GM19397 (cell line): Measurements from ENCODE around the gene SMKR1.
"Not testable (repeated sequence)": the region's sequence is repeated elsewhere in the genome, so short reads cannot be mapped to it uniquely, and the experiment has no call there.

Experiments used
- ATAC-seq: cut with Tn5 transposase; IDR thresholded peaks from one replicate; pipeline ENCODE4 v1.9.1; 2021; ENCODE audit warnings: mild to moderate bottlenecking, moderate library complexity; ENCODE audit not compliant: unreplicated experiment

The SMKR1 gene

GRCh38 chr7:129524405-129524804 lies 22.1 kb downstream of the SMKR1 start:
- ATAC-seq: not testable (repeated sequence)

DNA sequence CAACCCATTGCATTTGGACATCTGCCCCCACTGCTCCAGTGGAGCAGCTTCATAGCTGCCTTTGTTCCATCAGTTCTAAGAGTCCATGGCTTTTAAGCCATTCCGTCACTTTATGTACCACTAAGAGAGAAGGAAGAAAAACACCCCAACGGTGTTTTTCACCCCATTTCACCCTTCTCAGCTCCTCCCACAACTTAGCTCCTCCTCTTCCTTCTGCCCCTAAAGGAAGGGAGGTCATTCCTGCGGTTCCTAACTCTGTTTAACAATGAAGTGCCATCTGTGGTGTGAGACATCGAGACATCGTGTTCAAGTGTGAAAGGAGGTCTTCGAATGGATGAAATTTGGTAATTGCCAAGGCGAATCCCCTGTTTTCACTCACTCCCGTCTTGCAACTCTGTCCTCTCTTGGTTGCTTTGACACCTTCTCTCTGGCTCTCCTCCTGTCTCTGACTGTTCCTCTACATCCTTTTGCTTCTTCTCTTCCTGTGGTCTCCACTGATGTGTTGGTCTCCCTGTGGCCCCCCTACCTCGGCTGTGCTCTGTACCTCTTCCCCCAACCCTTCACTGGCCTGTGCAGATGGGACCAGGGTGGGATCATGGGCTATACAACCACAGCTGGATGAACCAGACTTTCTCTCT lies 23.0 kb downstream of the SMKR1 start:
- no peak for ATAC-seq

DNA sequence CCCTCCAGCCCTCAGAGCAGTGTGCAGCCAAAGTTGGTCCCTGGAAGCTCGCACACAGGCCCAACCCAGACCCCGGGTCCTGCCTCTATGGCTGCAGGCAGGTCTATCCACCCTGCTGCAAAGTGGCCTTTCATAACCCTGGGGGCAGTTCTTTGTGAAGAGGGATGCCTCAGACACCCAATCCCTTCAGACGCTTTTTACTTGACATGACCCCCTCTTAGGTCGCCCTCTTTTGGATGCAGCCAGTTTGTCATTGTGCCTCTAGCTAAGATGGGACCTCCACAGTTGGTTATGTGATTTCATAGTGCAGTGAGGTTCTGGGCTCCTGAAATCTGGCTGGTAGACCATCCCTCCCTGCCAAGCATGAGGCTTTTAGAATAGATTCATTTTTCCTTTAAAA lies 27.3 kb downstream of the SMKR1 start:
- no peak for ATAC-seq

DNA sequence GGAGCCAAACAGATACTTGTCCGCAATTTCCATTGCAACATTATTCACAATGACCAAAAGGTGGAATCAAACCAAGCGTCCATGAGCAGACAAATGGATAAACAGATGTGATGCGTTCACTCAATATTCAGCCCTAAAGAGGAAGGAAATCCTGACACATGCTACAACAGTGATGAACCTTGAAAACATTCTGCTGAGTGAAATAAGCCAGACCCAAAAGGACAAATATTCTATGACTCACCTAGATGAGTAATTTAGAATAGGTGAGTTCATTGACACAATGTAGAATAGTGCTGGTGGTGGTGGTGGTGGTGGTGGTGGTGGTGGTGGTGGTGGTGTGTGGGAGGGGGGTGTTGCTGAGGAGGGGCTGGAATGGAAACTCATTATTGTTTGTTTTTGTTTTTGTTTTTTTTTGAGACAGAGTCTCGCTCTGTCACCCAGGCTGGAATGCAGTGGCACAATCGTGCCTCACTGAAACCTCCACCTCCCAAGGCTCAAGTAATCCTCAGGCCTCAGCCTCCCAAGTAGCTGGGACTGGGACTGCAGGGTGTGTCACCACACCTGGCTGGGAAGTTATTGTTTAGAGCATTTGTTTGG lies 28.6 kb downstream of the SMKR1 start:
- no peak for ATAC-seq

DNA sequence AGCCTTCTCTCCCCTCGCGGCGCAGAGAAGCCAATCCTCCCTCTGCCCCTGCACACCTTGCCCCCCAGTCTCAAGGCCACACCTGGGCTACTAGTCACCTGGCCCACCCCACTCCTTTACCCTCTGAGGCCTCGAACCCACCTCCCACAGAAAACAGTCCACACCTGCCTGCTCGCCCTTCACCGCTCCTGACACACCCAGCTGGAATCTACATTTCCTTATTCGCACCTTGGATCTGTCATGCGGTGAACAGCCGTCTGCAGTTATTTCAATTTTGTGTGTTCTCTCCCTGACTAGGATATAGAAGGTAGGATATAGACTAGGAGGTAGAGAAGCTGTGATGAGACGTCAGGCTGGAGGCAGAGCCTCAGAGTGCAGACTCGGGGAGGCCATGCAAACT lies 29.4 kb downstream of the SMKR1 start:
- ATAC-seq: no peak

DNA sequence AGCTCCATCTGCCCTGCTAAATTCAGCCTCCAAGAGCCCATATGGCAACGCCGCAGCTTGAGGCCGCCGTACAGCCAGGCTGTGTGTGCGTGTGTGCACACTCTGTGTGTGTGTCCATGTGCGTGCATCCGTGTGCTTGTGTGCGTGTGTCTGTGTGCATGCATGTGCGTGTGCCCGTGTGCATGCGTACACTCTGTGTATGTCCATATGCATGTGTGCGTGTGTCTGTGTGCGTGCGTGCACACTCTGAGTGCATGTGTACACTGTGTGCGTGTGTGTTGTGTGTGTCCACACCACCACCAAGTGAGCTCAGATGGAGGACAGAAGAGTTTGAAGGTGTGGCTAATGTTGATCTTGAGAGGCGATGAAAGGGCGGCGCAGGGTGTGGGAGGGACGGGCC lies 30.0 kb downstream of the SMKR1 start:
- no peak for ATAC-seq

- not testable (repeated sequence) for ATAC-seq
These were observed 32.4 kb downstream of the SMKR1 start for GRCh38 chr7:129534558-129535274.

DNA sequence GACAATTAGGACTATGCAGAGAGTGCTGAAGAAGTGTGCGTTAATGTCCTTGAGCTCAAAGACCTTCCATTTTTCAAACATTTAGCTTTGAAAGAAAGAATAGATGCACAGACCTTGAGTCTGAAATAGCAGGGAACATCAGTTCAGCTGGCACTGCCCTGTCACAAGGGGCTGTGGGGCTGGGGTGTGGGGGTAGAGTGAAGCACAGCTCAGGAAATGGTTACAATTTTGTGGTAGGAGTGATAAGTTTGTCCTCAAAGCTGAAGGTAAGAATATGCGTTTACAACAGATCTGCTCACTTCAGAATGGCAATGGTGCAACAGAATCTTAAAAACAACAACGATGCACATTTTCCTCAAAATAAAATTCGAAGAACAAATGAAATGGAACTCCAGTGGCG lies 33.6 kb downstream of the SMKR1 start:
- no peak for ATAC-seq

GRCh38 chr7:129536323-129536722 lies 34.0 kb downstream of the SMKR1 start:
- no peak for ATAC-seq

DNA sequence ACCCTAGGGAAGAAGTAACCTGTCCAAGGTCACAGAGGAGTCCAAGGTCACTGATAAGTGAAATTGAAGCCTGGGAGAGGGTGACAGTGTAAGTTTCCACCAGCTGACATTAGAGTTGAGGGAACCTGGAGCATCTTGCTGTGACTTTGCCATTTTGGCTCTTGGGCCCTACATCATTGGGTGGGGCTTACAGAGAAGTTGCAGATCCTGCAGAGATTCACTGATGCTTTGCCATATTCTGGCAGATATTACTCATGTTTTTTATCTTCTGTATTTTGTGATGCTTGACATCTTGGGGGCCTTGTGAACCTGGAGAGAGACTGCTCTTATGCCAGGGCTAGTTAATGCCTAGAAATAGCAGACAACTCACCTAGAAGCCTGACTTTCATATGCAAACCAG lies 36.5 kb downstream of the SMKR1 start:
- ATAC-seq: no peak

GRCh38 chr7:129540340-129540739 lies 38.0 kb downstream of the SMKR1 start:
- no peak for ATAC-seq

DNA sequence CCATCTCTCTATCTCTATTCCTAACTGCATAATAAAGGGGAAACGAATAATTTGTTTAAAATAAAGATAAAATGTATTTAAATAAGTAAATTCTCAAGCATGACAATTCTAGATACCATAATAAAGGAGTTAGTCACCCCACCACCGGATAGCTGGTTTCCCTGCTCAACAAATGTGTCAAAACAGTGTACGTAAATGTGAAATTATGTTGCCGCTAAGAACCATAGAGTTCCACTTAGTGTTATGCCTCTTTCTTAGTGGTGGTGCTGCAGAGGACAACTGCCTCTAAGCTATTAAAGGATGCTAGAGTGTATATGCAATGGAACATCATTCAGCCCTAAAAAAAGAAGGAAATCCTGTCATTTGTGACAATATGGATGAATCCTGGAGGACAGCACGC lies 42.4 kb downstream of the SMKR1 start:
- no peak for ATAC-seq

DNA sequence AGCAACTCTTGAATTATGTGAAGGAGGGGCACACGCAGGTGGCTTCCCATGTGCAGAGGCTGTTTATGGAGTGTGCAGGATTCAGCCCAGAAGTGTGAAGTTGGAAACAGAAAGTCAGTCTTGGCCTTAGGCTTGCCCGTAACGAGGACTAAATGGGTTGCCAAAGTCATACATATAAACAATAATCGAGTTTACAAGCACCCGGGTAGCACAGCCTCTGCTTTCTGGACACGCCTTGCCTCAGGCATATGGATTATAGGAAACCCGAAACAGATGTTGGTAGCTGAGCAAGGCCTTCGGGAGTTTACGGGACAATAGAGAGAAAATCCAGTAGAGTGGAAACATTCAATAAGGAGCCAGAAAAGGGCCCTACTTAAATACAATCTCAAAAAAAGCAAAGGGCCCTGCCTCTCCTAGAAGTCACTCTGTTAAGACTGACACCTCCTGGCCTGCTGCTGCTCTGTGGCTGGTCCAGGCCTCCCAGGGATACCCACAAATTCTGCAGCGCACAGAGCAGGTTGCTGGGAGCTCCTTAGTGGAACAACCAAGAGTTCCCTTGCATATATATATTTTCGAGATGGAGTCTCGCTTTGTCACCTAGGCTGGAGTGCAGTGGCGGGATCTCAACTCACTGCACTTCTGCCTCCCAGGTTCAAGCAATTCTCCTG lies 48.5 kb downstream of the SMKR1 start:
- no peak for ATAC-seq

- no peak for ATAC-seq
These were observed 51.6 kb downstream of the SMKR1 start for GRCh38 chr7:129553899-129554461.

DNA sequence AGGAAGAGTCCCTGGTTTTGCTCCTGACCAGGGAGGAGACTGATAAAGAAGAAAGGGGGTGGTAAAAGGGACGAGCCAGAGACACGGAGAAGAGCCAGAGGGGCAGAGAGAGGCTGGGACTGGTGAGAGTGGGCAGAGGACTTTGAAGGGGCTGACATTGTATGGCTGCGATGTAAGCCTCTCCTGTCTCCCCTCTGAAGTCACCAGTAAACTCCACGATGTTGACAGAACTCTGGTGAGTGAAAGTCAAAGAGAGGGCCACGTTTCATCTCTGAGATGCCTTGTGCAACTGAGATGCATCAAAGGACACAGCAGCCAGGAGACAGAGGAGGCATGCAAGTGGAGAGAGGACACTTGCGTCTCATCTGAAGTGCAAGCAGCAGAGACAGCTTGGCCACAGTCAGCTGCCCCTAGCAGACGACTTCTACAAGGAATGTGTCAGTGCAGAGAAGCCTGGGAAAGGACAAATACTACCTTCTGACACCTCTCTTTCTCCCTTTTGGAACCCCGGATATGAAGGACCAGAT lies 54.3 kb downstream of the SMKR1 start:
- ATAC-seq: no peak

GRCh38 chr7:129557686-129558481 lies 55.6 kb downstream of the SMKR1 start:
- no peak for ATAC-seq

GRCh38 chr7:129559564-129559963 lies 57.2 kb downstream of the SMKR1 start:
- no peak for ATAC-seq

DNA sequence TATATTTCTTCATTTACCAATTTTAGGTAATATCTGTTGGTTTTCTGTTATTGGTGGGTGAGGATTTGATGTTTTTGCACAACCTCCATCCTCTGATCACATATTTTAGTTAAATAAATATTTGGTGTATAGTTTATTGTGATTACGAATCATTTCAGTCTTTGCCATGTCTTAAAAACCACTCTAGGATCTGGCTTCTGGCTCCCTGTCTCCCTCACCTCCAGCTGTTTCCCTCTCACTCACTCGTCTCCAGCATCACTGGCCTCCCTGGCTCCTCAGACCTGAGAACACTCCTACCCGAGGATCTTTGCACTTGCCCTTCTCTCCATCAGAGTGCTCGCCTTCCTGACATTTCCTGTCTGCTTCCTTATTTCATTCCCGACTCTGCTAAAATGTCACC lies 58.5 kb downstream of the SMKR1 start:
- ATAC-seq: no peak

DNA sequence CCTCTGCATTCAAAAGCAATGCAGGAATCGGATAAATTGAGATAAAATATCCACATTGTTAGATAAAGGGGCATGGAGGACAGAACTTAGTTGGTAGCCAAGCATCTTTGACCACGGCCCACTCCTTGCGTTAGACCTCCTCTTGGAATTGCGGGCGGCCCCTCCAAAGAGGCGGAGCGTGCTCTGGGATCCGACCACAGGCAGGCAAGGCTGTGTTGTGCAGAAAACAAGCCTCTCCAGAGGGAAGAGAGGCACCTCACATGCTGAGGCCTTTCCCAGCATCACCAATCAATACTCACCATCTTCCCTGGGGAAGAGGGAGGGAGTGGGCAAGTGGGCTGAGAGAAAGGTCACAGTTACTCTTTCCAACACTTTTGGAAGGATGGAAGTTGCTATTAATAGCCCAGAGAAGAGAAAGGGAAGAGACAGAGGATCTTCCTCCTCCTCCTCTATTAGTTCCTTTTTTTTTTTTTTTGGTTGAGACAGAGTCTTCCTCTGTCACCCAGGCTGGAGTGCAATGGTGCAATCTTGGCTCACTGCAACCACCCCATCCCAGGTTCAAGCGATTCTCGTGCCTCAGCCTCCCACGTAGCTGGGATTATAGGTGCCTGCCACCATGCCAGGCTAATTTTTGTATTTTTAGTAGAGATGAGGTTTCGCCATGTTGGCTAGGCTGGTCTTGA lies 59.5 kb downstream of the SMKR1 start:
- no peak for ATAC-seq
